Left lobe of liver (tissue), 2 donors: ENCODE results near the gene FGF14. TPM values are rescaled to one million over a fixed set of nuclear protein-coding genes. Genes with fewer than 3 reads are reported as not detected.
"Not testable (repeated sequence)": the region's sequence is repeated elsewhere in the genome, so short reads cannot be mapped to it uniquely, and the experiment has no call there.

ENCODE experiments used
- ATAC-seq: fragments of 200-7000 bp; cut with Tn5 transposase; one replicate; pipeline ENCODE4 v1.9.1; 2020; ENCODE audit warnings: mild to moderate bottlenecking, moderate library complexity
- DNase-seq: peaks from one replicate; pipeline ENCODE4 v3.0.0-alpha.2; 2020; ENCODE audit warnings: low spot score
- total RNA-seq: library from RNA; stranded (reverse); gene quantifications from one replicate; pipeline ENCODE4 v1.2.1, GENCODE V29; 2021
- donor health status: DM: no; HTN: no; CAD: no; lungs with moderate emphysema.
- donor health status: DM: no; HTN: yes; CAD: no.

FGF14 gene
- total RNA-seq, 1 donor from 2014 or later, result 0.48 TPM

- not testable (repeated sequence) for ATAC-seq, DNase-seq
Measured at GRCh38 chr13:102068323-102068722, 333.5 kb downstream of the FGF14 start.

GRCh38 chr13:102055090-102055779, 346.6 kb downstream of the FGF14 start:
- no peak for ATAC-seq
- no peak for DNase-seq

GRCh38 chr13:102049853-102050252, 352.0 kb downstream of the FGF14 start:
- DNase-seq (no peak), ATAC-seq (no peak)

GRCh38 chr13:102045731-102046130, 356.1 kb downstream of the FGF14 start:
- no peak for DNase-seq
- ATAC-seq, result no peak

- no peak for ATAC-seq
- no peak for DNase-seq
Measured at GRCh38 chr13:102042746-102043145, 359.1 kb downstream of the FGF14 start.

GRCh38 chr13:102041544-102041943, 360.3 kb downstream of the FGF14 start:
- no peak for DNase-seq
- ATAC-seq, result no peak

GRCh38 chr13:102040812-102041211, 361.0 kb downstream of the FGF14 start:
- ATAC-seq (no peak), DNase-seq (no peak)

- ATAC-seq, result no peak
- DNase-seq, result no peak
Measured at GRCh38 chr13:102039264-102039663, 362.6 kb downstream of the FGF14 start.

- ATAC-seq (no peak), DNase-seq (no peak)
Measured at GRCh38 chr13:102038787-102039186, 363.1 kb downstream of the FGF14 start.

GRCh38 chr13:102035969-102036368, 365.9 kb downstream of the FGF14 start:
- ATAC-seq, result no peak

GRCh38 chr13:102033857-102034331, 368.0 kb downstream of the FGF14 start:
- ATAC-seq (no peak), DNase-seq (no peak)

More at GRCh38 chr13:102035969-102036368, 365.9 kb downstream of the FGF14 start:
- DNase-seq, result no peak

GRCh38 chr13:102033386-102033785, 368.5 kb downstream of the FGF14 start:
- no peak for DNase-seq
- ATAC-seq, result no peak

GRCh38 chr13:102028868-102029267, 373.0 kb downstream of the FGF14 start:
- ATAC-seq, result no peak
- DNase-seq, result no peak

- DNase-seq (no peak), ATAC-seq (no peak)
Measured at GRCh38 chr13:102028206-102028605, 373.6 kb downstream of the FGF14 start.

- ATAC-seq (no peak), DNase-seq (no peak)
Measured at GRCh38 chr13:102021777-102022176, 380.1 kb downstream of the FGF14 start.

- ATAC-seq, result no peak
- DNase-seq, result no peak
Measured at GRCh38 chr13:102020611-102021216, 381.1 kb downstream of the FGF14 start.

- DNase-seq (no peak), ATAC-seq (no peak)
Measured at GRCh38 chr13:102018716-102019115, 383.1 kb downstream of the FGF14 start.

GRCh38 chr13:102017248-102017647, 384.6 kb downstream of the FGF14 start:
- no peak for DNase-seq
- no peak for ATAC-seq

GRCh38 chr13:102012299-102013293, 389.3 kb downstream of the FGF14 start:
- ATAC-seq, result no peak
- no peak for DNase-seq

GRCh38 chr13:102011455-102011854, 390.4 kb downstream of the FGF14 start:
- not testable (repeated sequence) for ATAC-seq, DNase-seq

- no peak for DNase-seq
- no peak for ATAC-seq
Measured at GRCh38 chr13:102003848-102004570, 397.8 kb downstream of the FGF14 start.
